Astrocyte (in vitro differentiated cells and primary cell): ENCODE results near the gene MTFP1. TPM values are rescaled to one million over a fixed set of nuclear protein-coding genes. Genes with fewer than 3 reads are reported as not detected.

Experiments
- DNase-seq: peaks from one replicate; pipeline ENCODE4 v3.0.0-alpha.2; 2010; ENCODE audit warnings: low read depth
- FAIRE-seq: peaks from 2 replicates; lab custom pipeline; 2011; peaks lifted over from hg19 to GRCh38; lab: Jason Lieb, UNC
- H2AFZ ChIP-seq: 2 replicates; pipeline ENCODE4 v1.6.0; 2012; ENCODE audit warnings: low read depth, low read length, inconsistent platforms
- H3K27ac ChIP-seq: 2 replicates; pipeline ENCODE4 v1.5.1; 2011; ENCODE audit warnings: low read depth, low read length, inconsistent platforms
- H3K27me3 ChIP-seq: 2 replicates; pipeline ENCODE4 v1.6.0; 2011; ENCODE audit warnings: low read length, inconsistent platforms; ENCODE audit not compliant: insufficient read depth
- H3K36me3 ChIP-seq: 2 replicates; pipeline ENCODE4 v1.5.1; 2011; ENCODE audit warnings: low read length, inconsistent platforms; ENCODE audit not compliant: insufficient read depth
- H3K4me1 ChIP-seq: 2 replicates; pipeline ENCODE4 v1.5.1; 2011; ENCODE audit warnings: low read length, inconsistent platforms; ENCODE audit not compliant: insufficient read depth
- H3K4me2 ChIP-seq: 2 replicates; pipeline ENCODE4 v1.6.0; 2012; ENCODE audit warnings: low read length, inconsistent platforms
- H3K4me3 ChIP-seq: 2 replicates; pipeline ENCODE4 v1.5.1; 2011; ENCODE audit warnings: low read depth, mild to moderate bottlenecking, low read length, inconsistent platforms; ENCODE audit not compliant: insufficient read depth
- H3K79me2 ChIP-seq: 2 replicates; pipeline ENCODE4 v1.6.0; 2012; ENCODE audit warnings: mild to moderate bottlenecking, low read length, inconsistent platforms; ENCODE audit not compliant: insufficient read depth
- H3K9ac ChIP-seq: 2 replicates; pipeline ENCODE4 v1.6.0; 2012; ENCODE audit warnings: mild to moderate bottlenecking, low read length, inconsistent platforms
- H3K9me3 ChIP-seq: 2 replicates; pipeline ENCODE4 v1.5.1; 2012; ENCODE audit warnings: low read depth, mild to moderate bottlenecking, low read length, inconsistent platforms; ENCODE audit not compliant: insufficient read depth
- H4K20me1 ChIP-seq: 2 replicates; pipeline ENCODE4 v1.6.0; 2012; ENCODE audit warnings: low read length, inconsistent platforms; ENCODE audit not compliant: insufficient read depth
- H3K27ac Mint-ChIP-seq: one replicate; pipeline ENCODE4 v1.8.0; 2021; ENCODE audit warnings: mild to moderate bottlenecking, mixed read lengths; ENCODE audit not compliant: unreplicated experiment
- H3K27me3 Mint-ChIP-seq: one replicate; pipeline ENCODE4 v1.8.0; 2021; ENCODE audit warnings: low read depth, mixed read lengths; ENCODE audit not compliant: unreplicated experiment
- H3K36me3 Mint-ChIP-seq: one replicate; pipeline ENCODE4 v1.8.0; 2021; ENCODE audit warnings: low read depth, mixed read lengths; ENCODE audit not compliant: unreplicated experiment
- H3K4me1 Mint-ChIP-seq: one replicate; pipeline ENCODE4 v1.8.0; 2021; ENCODE audit warnings: low read depth, mixed read lengths; ENCODE audit not compliant: unreplicated experiment
- H3K4me3 Mint-ChIP-seq: one replicate; pipeline ENCODE4 v1.8.0; 2021; ENCODE audit warnings: mild to moderate bottlenecking, moderate library complexity, mixed read lengths; ENCODE audit not compliant: unreplicated experiment
- H3K9me3 Mint-ChIP-seq: one replicate; pipeline ENCODE4 v1.8.0; 2021; ENCODE audit warnings: mild to moderate bottlenecking, mixed read lengths; ENCODE audit not compliant: unreplicated experiment
- CTCF ChIP-seq: IDR thresholded peaks from 2 replicates; pipeline ENCODE4 v1.5.1; 2011; ENCODE audit warnings: low read depth, mild to moderate bottlenecking, inconsistent platforms, low read length, moderate library complexity; ENCODE audit not compliant: insufficient read depth
- EZH2 ChIP-seq: IDR thresholded peaks from 2 replicates; pipeline ENCODE4 v1.6.1; 2012; ENCODE audit warnings: mild to moderate bottlenecking, low read length, inconsistent platforms; ENCODE audit not compliant: insufficient read depth
- total RNA-seq: library from RNA; stranded (reverse); gene quantifications from 2 replicates; pipeline ENCODE4 v1.2.1, GENCODE V29; 2021

Gene MTFP1
- total RNA-seq, 1 donor from 2014 or later: 13.0 TPM

- Mint-ChIP-seq H3K27ac (no peak overlapping the region), H3K27me3 (peaks cover 50% of the 10 kb centered on the region), H3K9me3 (no peaks in the 10 kb centered on the region), H3K36me3 (no peaks in the 10 kb centered on the region), H3K4me3 (no peak overlapping the region), H3K4me1 (no peaks in the 10 kb centered on the region)
- DNase-seq (no peak), FAIRE-seq (no peak)
- no peaks in the 10 kb centered on the region for H3K4me1 ChIP-seq
- H3K27me3 ChIP-seq: peaks cover 30% of the 10 kb centered on the region
- no peaks in the 10 kb centered on the region for H3K36me3 ChIP-seq
- no peak overlapping the region for H3K27ac ChIP-seq
- no peak for TF ChIP-seq EZH2
- no peak for TF ChIP-seq CTCF
- no peak overlapping the region for H3K4me3 ChIP-seq
- H3K9me3 ChIP-seq: no peaks in the 10 kb centered on the region
- no peaks in the 10 kb centered on the region for H4K20me1 ChIP-seq
- no peak overlapping the region for H3K4me2 ChIP-seq
- no peak overlapping the region for H3K9ac ChIP-seq
- H3K79me2 ChIP-seq: no peaks in the 10 kb centered on the region
- no peak overlapping the region for H2AFZ ChIP-seq
Observed at GRCh38 chr22:30472994-30473720, 47.6 kb downstream of the MTFP1 start.

GRCh38 chr22:30474121-30474520 is 48.6 kb downstream of the MTFP1 start:
- H3K4me2 ChIP-seq: no peak overlapping the region
- H3K27me3 ChIP-seq: peaks cover 30% of the 10 kb centered on the region
- H3K4me3 ChIP-seq: no peak overlapping the region
- no peaks in the 10 kb centered on the region for H3K36me3 ChIP-seq
- H4K20me1 ChIP-seq: no peaks in the 10 kb centered on the region
- Mint-ChIP-seq H3K9me3 (no peaks in the 10 kb centered on the region), H3K36me3 (no peaks in the 10 kb centered on the region), H3K4me3 (no peak overlapping the region), H3K27me3 (peaks cover 42% of the 10 kb centered on the region), H3K4me1 (no peaks in the 10 kb centered on the region), H3K27ac (no peak overlapping the region)
- FAIRE-seq: no peak
- no peaks in the 10 kb centered on the region for H3K9me3 ChIP-seq
- H3K27ac ChIP-seq: no peak overlapping the region
- no peak for TF ChIP-seq EZH2
- TF ChIP-seq CTCF: no peak
- no peak for DNase-seq
- H3K4me1 ChIP-seq: no peaks in the 10 kb centered on the region
- H3K9ac ChIP-seq: no peak overlapping the region
- no peaks in the 10 kb centered on the region for H3K79me2 ChIP-seq
- H2AFZ ChIP-seq: no peak overlapping the region
